Left colon (tissue), 2 donors: ENCODE data around the gene MT1B. TPM values are rescaled to one million over a fixed set of nuclear protein-coding genes. Genes with fewer than 3 reads are reported as not detected.
"Not testable (repeated sequence)": the region's sequence is repeated elsewhere in the genome, so short reads cannot be mapped to it uniquely, and the experiment has no call there.

ENCODE experiments used
- ATAC-seq: fragments of 200-7000 bp; cut with Tn5 transposase; one replicate; pipeline ENCODE4 v1.9.1; 2020; ENCODE audit warnings: mild to moderate bottlenecking, moderate library complexity
- DNase-seq, 2 donors: peaks; one replicate each; pipeline ENCODE4 v3.0.0-alpha.2; 2020
- intact Hi-C, 2 donors: fragments of 100-400 bp; cut with DNase I in 1 of 2; cut with micrococcal nuclease in 1 of 2; formaldehyde crosslinking; loops; one replicate each; pipeline versions ENCODE4 v1.11.2 to v1.14.0; 2022; cut with DNase I, micrococcal nuclease
- total RNA-seq, 2 donors: library from RNA; stranded (reverse); fragmentation: NEBNext Ultra II Directional; extraction: Animal tissue kit (Norgen Biotek cat#: 25700); gene quantifications; one replicate each; pipeline ENCODE4 v1.2.1, GENCODE V29; 2021
- donor health status: DM: no; HTN: no; CAD: no.
- donor health status: DM: yes; HTN: yes; CAD: no.

Gene MT1B
- total RNA-seq, 2 donors from 2014 or later = not detected

DNA sequence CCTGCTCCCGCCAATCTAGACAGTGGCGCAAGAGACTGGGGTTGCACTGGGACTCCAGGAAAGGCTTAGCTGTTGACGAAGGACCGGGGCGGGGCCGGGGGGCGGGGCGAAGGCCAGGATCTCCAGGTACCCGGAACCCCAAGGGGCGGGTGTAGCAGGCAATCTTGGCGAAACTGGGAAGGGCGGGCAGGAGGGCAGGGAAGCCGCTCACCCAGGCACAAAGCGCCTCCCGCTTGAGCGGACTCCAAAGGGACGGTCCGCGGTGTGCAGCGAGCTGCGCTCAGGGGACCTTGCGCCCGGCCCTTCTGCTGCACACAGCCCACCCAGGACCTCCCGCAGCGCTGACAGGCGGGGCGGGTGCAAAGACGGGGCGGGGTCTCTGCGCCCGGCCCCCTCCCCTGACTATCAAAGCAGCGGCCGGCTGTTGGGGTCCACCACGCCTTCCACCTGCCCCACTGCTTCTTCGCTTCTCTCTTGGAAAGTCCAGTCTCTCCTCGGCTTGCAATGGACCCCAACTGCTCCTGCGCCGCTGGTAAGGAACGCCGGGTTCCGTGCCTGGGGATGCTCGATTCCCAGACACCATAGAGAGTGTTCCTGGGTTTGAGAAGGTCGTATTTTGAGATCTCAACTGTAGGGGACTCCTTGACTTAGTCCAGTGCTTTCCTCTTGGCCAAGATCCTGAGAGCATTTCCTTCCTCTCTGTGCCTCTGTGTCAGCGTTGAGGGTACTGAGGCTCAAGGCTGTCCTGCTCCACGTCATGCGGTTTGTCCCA lies 6.1 kb downstream of the MT1B start, which contains the start of gene MT1F:
Gene MT1F, plus strand, starts transcription at position 405 of the 772 bp plus-strand sequence. Its CDS starts 100 bp downstream, at position 505.
- peak; percentile 95 for ATAC-seq
- peak; percentile 96 for DNase-seq
- intact Hi-C loops = no loop called here

DNA sequence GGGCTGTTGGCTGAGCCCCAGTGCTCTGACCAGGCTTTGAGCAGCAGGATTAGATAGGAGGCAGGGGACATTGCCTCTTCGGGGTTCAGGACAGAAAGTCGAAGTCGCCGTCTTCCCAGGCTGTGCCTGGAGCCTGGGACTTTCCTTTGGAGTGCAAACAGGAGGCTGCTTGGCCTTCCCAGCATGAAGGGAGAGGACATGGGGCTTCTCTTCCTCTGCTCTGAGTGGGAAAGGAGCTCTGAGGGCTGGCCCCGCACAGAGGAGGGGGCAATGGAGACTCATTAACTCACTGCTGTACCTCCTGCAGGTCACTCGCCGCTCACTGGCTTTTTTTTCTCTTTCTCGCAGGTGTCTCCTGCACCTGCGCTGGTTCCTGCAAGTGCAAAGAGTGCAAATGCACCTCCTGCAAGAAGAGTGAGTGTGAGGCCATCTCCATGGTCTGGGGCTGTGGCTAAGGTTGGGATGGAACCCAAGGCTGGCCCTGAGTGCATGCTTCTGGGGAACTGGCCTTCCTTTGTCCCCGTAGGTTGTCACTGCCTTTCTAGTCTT lies 6.7 kb downstream of the MT1B start:
- intact Hi-C loops = no loop called here
- ATAC-seq (peak; percentile 13), DNase-seq (peak; percentile 43 to 54)

DNA sequence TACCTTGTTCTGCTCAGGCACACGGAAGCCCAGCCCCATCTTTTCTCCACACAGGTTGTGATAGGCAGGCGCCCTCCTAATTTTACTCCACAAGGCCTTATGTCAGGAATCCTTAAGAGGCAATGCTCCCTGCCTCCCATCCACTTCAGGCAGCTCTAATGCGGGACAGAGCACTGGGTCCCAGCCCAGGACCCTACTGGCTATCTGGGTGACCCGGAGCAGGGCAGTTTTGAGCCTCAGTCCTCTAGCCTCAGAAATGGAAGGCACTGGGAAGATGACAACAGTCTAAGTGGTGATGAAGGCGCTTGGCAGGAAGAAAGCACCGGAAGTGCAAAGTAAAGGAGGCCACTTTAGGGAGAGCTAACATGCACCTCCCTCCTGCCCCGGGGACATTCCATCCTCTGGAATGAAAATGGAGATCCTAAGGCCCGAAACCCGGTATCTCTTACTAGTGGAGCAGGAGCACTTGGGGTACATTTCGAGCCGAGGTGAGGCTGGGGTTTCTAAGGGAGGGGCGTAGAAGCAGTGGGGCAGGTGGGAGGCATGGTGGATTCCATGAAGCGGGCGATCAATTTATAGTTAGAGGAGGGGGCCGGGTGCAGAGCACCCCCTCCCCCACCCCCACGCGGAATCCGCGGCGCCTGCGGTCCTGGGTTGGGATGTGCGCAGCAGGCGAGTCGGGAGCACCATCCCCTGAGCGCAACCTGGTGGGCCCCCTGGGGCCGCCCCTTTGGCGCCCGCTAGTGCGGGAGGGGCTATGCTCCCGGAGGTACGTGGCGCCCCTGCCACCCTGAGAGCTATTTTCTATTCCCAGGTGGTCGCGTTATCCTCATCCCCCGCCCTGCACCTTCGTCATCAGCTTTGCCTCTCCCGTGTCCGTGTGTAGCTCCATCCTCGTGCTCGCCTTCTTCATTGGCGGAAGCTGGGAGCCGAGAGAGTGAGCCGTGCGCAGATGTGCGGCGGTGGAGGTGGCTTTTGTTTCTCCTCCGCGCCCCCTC lies 11.0 kb downstream of the MT1B start:
- ATAC-seq (no peak), DNase-seq (no peak)
- intact Hi-C loops = no loop called here

DNA sequence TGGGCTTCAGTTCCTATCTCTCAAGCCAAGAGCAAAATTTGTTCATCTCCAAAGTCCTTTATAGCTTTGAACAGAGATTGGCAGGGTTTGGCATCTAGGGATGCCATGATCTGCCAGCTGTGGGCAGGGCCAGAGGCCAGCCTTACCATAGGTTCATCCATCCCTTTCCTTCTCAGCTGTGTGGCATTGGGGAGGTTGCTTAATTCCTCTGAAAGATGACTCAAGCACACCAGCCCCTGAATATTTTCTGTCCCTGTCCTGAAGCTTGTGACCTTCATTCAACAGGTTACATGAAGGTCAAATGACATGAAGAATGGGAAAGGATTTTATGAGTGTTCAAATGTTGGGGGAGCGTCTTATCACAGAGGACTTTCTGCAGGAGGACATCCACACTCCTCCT lies 12.8 kb downstream of the MT1B start:
- intact Hi-C loops = no loop called here
- no peak for ATAC-seq

DNA sequence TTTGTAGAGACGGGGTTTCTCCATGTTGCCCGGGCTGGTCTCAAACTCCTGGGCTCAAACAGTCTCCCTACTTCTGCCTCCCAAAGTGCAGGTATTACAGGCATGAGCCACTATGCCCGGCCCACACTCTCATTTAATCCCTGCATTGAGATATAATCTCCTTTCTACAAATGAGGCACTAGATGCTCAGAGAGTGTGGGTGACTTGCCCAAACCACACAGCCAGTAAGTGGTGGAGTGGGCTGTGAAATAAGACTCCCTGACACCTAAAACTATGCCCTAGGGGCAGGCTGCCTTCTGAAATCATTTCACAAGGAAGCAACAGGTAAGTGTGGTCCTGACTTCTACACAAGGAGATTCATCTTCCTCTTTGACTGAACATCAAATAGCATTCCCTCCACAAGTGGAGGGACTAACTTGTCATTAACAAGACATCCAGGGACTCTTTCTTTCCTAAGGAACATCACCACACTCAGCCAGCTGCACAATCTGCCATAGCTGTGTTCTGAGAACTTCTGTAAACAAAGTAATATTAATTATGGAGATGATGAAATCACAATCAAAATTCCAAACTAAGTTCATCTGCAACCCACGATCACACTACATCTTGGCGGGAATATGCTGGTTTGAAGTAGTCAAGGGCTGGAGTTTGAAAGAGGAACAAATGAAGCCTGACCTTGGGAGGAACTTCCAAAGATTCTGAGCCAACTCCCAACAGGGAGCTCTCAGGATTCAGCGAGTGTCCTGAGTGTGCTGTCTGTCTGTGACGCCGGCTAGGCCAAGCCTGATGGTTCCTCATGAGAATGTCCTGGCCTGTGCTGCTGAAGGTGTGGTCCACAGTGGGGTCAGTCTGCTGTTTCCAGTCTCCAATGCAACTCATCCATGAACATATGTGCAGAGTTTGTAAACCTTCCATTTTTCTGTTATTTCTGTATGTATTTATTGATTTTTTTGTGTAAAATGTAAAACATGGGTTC lies 13.9 kb downstream of the MT1B start:
- ATAC-seq, DNase-seq, intact Hi-C loops: not testable (repeated sequence)

More for the DNA sequence above, 12.8 kb downstream of the MT1B start:
- DNase-seq = no peak

DNA sequence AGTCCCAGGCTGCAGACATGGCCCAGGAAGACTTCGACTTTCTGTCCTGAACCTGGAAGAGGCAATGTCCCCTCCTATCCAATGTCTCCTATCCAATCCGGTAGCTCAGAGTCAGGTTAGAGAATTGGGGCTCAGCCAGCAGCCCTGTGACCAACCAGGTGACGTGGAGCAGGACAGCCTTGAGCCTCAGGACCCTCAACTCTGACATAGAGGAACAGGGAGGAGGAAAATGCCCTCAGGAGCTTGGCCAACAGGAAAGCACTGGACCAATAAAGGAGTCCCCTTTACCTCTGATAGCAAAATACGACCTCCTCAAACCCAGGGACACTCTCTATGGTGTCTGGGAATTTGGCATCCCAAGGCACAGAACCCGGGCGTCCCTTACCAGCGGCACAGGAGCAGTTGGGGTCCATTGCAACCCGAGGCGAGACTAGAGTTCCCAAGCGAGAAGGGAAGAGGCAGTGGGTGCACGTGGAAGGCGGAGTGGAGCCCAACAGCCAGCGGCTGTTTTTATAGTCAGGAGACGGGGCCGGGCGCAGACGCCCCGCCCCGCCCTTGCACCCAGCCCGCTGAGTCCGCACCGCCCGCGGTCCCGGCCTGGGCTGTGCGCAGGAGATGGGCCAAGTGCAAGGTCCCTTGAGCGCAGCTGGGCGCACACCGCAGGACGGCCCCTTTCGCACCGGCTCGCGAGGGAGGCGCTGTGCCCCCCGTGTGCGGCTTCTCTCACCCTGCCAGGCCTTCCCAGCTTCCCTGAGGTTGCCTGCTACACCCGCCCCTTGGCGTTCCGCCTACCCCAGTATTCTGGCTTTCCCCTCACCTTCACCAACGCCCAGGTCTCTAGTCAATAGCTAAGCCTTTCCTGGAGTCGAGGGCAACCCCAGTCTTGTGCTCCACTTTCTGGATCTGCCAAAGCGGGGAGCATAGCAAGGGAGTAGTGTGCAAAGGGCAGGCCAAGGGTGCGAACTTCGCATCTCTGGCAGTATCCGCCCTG lies 16.2 kb downstream of the MT1B start, which contains the start of gene MT1G:
Gene MT1G, minus strand, starts transcription at position 485 of the 991 bp plus-strand sequence. Its CDS starts 72 bp downstream, at position 413.
- peak; percentile 74 to 85 for DNase-seq
- intact Hi-C loops = no loop called here
- peak; percentile 91 for ATAC-seq

DNA sequence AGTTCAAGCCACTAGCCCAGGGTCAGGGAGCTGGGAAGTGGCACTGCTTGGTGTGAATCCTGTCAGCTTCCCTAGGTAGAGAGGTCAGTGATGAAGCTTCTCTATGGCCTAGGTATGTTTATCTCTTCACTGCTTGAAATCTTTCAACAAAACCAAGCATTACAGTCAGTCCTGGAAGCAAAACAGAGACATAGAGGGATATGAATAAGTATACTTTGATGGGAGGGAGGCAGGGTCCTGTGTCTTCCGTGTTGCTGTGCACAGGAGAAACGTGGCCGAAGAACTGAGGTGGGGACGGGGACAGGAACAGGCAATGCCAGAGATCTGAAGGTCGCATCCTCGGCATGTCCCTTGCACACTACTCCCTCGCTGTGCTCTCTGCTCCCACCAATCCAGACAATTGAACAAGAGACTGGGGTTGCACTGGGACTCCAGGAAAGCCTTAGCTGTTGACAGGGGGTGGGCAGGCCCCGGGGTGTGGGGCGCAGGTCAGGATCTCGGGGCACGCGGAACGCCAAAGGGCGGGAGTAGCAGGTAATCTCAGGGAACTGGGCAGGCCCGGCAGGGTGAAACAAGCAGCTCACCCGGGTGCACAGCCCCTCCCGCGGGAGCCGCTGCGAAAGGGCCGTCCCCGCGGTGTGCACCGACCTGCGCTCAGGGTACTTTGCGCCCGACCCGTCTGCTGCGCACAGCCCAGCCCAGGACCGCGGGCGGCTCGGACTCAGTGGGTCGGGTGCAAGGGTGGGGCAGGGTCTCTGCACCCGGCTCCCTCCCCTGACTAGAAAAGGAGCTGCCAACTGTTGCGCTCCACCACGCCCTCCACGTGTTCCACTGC lies 17.5 kb downstream of the MT1B start, which contains the start of gene MT1H:
Gene MT1H, plus strand, starts transcription at position 810 of the 835 bp plus-strand sequence. CDS start 71 bp downstream, outside the sequence.
- peak; percentile 60 for ATAC-seq
- peak; percentile 52 to 54 for DNase-seq
- intact Hi-C loops = no loop called here

DNA sequence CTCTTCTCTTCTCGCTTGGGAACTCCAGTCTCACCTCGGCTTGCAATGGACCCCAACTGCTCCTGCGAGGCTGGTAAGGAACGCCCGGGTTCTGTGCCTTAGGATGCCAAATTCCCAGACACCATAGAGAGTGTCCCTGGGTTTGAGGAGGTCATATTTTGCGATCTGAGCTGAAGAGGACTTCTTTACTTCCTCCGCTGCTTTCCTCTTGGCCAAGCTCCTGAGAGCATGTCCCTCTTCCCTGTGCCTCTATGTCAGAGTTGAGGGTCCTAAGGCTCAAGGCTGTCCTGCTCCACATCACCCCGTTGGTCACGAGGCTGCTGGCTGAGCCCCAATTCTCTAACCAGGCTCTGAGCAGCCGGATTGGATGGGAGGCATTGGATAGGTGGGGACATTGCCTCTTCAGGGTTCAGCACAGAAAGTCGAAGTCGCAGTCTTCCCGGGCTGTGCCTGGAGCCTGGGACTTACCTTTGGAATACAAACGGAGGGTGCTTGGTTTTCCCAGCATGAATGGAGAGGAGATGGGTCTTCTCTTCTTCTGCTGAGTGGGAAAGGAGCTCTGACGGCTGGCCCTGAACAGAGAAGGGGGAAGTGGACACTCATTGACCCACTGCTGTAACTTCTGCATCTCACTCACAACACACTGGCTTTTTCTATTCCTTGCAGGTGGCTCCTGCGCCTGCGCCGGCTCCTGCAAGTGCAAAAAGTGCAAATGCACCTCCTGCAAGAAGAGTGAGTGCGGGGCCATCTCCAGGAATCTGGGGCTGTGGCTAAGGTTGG lies 18.3 kb downstream of the MT1B start:
- ATAC-seq = no peak
- no peak for DNase-seq
- intact Hi-C loops = no loop called here

DNA sequence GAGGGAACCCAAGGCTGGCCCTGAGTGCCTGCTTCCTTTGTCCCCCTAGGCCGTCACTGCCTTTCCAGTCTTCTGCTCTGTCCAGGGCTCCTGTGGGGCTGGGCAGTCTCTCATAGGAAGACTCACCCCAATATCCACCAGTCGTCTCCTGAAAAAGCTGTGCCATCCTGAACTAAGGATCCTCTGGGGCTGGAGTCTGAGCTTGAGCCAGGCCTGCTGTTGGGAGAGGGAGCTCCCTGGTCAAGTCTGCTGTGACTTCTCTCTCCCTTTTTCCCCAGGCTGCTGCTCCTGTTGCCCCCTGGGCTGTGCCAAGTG lies 18.9 kb downstream of the MT1B start:
- intact Hi-C loops = no loop called here
- no peak for ATAC-seq

DNA sequence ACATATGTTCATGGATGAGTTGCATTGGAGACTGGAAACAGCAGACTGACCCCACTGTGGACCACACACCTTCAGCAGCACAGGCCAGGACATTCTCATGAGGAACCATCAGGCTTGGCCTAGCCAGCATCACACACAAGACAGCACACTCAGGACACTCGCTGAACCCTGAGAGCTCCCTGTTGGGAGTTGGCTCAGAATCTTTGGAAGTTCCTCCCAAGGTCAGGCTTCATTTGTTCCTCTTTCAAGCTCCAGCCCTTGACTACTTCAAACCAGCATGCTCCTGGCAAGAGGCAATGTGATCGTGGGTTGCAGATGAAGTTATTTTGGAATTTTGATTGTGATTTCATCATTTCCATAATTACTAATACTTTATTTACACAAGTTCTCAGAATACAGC lies 20.0 kb downstream of the MT1B start:
- ATAC-seq, intact Hi-C loops, DNase-seq: not testable (repeated sequence)

More for the DNA sequence above, 18.9 kb downstream of the MT1B start:
- no peak for DNase-seq

DNA sequence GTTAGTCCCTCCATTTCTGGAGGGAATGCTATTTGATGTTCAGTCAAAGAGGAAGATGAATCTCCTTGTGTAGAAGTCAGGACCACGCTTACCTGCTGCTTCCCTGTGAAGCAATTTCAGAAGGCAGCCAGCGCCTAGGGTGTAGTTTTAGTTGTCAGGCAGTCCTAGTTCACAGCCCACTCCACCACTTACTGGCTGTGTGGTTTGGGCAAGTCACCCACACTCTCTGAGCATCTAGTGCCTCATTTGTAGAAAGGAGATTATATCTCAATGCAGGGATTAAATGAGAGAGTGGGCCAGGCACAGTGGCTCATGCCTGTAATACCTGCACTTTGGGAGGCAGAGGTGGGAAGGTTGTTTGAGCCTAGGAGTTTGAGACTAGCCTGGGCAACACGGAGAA lies 20.5 kb downstream of the MT1B start:
- ATAC-seq, DNase-seq, intact Hi-C loops: not testable (repeated sequence)

DNA sequence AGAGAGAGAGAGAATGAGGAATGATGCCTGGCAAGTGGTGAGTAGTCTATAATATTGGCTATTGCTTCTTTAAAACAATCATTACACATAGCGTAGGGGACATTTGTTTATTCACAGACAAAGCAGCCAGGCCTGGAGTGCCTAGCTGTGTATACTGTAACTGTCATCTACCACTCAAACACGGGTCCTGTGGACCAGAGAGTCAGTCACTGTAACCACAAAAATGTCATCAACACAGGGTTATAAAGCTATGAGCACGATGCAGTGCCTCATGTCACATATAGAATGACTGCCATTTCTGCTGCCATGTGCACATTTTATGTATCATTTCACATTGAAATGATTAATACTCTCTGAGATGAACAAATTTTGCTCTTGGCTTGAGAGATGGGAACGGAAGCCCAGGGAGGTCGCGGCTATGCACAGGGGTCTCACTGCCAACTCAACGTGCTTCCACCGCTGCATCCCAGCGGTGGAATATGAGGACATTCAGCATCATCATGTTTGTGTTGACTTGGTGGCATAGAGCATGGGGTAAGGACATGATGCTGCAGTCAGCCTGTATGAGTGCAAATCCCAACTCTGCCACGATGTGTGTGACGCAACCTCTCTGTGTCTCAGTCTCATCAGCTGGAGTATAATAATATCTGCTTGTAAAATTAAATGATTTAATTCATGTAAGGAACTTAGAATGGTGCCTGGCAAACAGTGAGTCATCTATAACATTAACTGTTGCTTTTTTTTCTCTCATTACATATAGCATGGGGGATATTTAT lies 21.3 kb downstream of the MT1B start:
- intact Hi-C loops = no loop called here
- ATAC-seq (no peak), DNase-seq (no peak)

DNA sequence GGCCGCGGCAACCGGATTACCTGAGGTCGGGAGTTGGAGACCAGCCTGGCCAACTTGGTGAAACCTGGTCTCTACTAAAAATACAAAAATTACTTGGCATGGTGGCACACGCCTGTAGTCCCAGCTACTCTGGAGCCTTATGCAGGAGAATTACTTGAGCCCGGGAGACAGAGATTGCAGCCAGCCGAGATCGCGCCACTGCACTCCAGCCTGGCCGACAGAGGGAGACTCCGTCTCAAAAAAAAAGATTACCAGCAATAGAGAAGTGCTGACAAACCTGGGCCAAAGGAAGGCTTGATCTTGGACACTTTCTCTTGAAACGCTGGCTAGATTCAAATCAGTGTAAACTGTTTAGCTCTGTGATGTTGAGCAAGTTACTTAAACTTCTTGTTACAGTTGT lies 22.2 kb downstream of the MT1B start:
- peak in 1 of 2 donors; percentile 38 for DNase-seq
- ATAC-seq = peak; percentile 39
- intact Hi-C loops = no loop called here

DNA sequence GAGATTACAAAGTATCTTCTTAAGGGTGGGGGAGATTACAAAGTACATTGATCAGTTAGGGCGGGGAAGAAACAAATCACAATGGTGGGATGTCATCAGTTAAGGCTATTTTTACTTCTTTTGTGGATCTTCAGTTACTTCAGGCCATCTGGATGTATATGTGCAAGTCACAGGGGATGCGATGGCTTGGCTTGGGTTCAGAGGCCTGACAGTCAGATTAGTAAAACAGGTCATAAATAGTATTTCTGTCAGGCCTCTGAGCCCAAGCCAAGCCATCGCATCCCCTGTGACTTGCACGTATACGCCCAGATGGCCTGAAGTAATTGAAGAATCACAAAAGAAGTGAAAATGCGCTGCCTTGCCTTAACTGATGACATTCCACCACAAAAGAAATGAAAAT lies 22.9 kb downstream of the MT1B start:
- ATAC-seq, DNase-seq, intact Hi-C loops: not testable (repeated sequence)
